Loucy (cell line): ENCODE measurements around the gene UPK1B.

Source experiments
- H2AFZ ChIP-seq: fragments of 200-600 bp; sonication (generic); 2 replicates; pipeline ENCODE4 v1.6.0; 2016; ENCODE audit warnings: antibody characterized with exemption, mild to moderate bottlenecking, low read length, moderate library complexity
- H3F3A ChIP-seq: fragments of 200-600 bp; 2 replicates; pipeline ENCODE4 v1.6.0; 2016; ENCODE audit warnings: antibody characterized with exemption, low read depth, mild to moderate bottlenecking
- H3K27me3 ChIP-seq: fragments of 200-600 bp; sonication (generic); 2 replicates; pipeline ENCODE4 v1.6.1; 2014; ENCODE audit warnings: low read length, mild to moderate bottlenecking; ENCODE audit not compliant: insufficient read depth, poor library complexity, severe bottlenecking
- H3K36me3 ChIP-seq: fragments of 200-600 bp; sonication (generic); 2 replicates; pipeline ENCODE4 v1.6.1; 2016; ENCODE audit warnings: low read length; ENCODE audit not compliant: insufficient read depth
- H3K4me1 ChIP-seq: fragments of 200-600 bp; sonication (generic); 2 replicates; pipeline ENCODE4 v1.5.1; 2014; ENCODE audit warnings: low read length, mild to moderate bottlenecking; ENCODE audit not compliant: insufficient read depth, poor library complexity, severe bottlenecking
- H3K4me2 ChIP-seq: fragments of 200-600 bp; sonication (generic); 2 replicates; pipeline ENCODE4 v1.6.0; 2014; ENCODE audit warnings: antibody characterized with exemption, low read length, low read depth, mild to moderate bottlenecking; ENCODE audit not compliant: poor library complexity, severe bottlenecking
- H3K4me3 ChIP-seq: fragments of 200-600 bp; sonication (generic); 2 replicates; pipeline ENCODE4 v1.5.1; 2014; ENCODE audit warnings: low read length, mild to moderate bottlenecking, mixed read lengths; ENCODE audit not compliant: poor library complexity, severe bottlenecking
- H3K79me2 ChIP-seq: fragments of 200-600 bp; sonication (generic); 2 replicates; pipeline ENCODE4 v1.6.1; 2014; ENCODE audit warnings: low read length; ENCODE audit not compliant: insufficient read depth
- H3K9ac ChIP-seq: fragments of 200-600 bp; sonication (generic); 2 replicates; pipeline ENCODE4 v1.6.0; 2014; ENCODE audit warnings: mild to moderate bottlenecking, low read depth, low read length, moderate library complexity; ENCODE audit not compliant: poor library complexity, severe bottlenecking
- H3K9me2 ChIP-seq: fragments of 200-600 bp; sonication (generic); replicated peaks from 2 replicates; pipeline ENCODE4 v1.6.1; 2016; ENCODE audit warnings: low read depth, low read length, mixed read lengths
- H3K9me3 ChIP-seq: fragments of 200-600 bp; sonication (generic); 2 replicates; pipeline ENCODE4 v1.6.1; 2014; ENCODE audit warnings: mild to moderate bottlenecking, antibody characterized with exemption, low read length, low read depth; ENCODE audit not compliant: insufficient read depth
- H4K20me1 ChIP-seq: fragments of 200-600 bp; sonication (generic); 2 replicates; pipeline ENCODE4 v1.6.0; 2014; ENCODE audit warnings: antibody characterized with exemption, low read length, mild to moderate bottlenecking; ENCODE audit not compliant: insufficient read depth, poor library complexity, severe bottlenecking
- EZH2phosphoT487 ChIP-seq: fragments of 200-600 bp; IDR thresholded peaks from 2 replicates; pipeline ENCODE4 v1.6.1; 2018; ENCODE audit warnings: antibody characterized with exemption, mild to moderate bottlenecking, moderate library complexity, borderline replicate concordance
- TF ChIP-seq, protein P1 (sequence below): fragments of 200-600 bp; sonication (generic); conservative IDR thresholded peaks from 2 replicates; pipeline ENCODE4 v1.5.1; 2014; ENCODE audit warnings: mild to moderate bottlenecking, antibody characterized with exemption, low read length

The UPK1B gene

DNA sequence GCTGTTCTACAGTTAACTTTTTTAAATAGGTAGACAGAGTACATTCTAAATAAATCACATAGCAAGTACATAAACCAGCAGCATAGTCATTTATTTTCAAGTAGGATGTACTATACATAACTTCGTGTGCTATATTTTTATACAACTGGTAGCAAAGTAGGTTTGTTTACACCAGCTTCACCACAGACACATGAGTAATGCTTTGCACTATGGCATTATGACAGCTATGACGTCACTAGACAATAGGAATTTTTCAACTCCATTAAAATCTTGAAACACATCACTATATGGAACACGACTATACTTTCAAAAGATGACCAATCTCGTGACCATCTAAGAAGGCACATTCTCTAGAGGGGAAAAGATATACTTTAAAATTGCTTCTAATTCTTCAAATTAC is 23.9 kb upstream of the UPK1B start:
- H3F3A ChIP-seq, result no peaks in the 10 kb centered on the region
- H3K9me3 ChIP-seq, result no peaks in the 10 kb centered on the region; the same call in 1 of the 2 replicates
- no peaks in the 10 kb centered on the region for H3K9me2 ChIP-seq
- no peaks in the 10 kb centered on the region for H3K79me2 ChIP-seq
- no peaks in the 10 kb centered on the region for H3K4me1 ChIP-seq
- no peak overlapping the region for H2AFZ ChIP-seq
- H3K4me3 ChIP-seq, result no peak overlapping the region
- H3K27me3 ChIP-seq, result no peaks in the 10 kb centered on the region
- no peak overlapping the region for H3K4me2 ChIP-seq
- no peak for TF ChIP-seq EZH2phosphoT487
- TF ChIP-seq, protein P1, sequence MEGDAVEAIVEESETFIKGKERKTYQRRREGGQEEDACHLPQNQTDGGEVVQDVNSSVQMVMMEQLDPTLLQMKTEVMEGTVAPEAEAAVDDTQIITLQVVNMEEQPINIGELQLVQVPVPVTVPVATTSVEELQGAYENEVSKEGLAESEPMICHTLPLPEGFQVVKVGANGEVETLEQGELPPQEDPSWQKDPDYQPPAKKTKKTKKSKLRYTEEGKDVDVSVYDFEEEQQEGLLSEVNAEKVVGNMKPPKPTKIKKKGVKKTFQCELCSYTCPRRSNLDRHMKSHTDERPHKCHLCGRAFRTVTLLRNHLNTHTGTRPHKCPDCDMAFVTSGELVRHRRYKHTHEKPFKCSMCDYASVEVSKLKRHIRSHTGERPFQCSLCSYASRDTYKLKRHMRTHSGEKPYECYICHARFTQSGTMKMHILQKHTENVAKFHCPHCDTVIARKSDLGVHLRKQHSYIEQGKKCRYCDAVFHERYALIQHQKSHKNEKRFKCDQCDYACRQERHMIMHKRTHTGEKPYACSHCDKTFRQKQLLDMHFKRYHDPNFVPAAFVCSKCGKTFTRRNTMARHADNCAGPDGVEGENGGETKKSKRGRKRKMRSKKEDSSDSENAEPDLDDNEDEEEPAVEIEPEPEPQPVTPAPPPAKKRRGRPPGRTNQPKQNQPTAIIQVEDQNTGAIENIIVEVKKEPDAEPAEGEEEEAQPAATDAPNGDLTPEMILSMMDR, result no peak
- no peaks in the 10 kb centered on the region for H4K20me1 ChIP-seq
- no peak overlapping the region for H3K9ac ChIP-seq
- no peaks in the 10 kb centered on the region for H3K36me3 ChIP-seq

DNA sequence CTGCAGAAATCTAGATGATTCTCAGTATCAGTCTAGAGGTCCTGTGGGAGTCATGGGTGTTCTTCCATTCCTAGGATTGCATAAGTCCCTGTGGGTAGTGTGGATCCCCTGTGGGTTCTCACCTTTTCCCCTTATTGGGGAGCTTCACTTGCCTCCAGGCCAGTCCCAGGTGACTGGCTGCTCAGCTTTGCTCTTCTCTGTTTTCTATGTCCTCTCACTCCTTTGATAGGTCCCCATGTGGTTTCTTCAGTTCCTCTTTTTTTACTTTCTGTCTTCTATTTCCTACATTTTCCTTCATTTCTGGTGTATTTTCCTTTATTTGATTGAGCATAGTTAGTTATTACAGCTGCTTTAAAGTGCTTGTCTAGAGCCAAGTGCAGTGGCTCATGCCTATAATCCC is 16.5 kb upstream of the UPK1B start:
- H3K9ac ChIP-seq, result no peak overlapping the region
- TF ChIP-seq EZH2phosphoT487, result no peak
- TF ChIP-seq, protein P1, result no peak
- H3K9me2 ChIP-seq, result no peaks in the 10 kb centered on the region
- H4K20me1 ChIP-seq, result no peaks in the 10 kb centered on the region
- no peak overlapping the region for H2AFZ ChIP-seq
- H3K4me3 ChIP-seq, result no peak overlapping the region
- no peaks in the 10 kb centered on the region for H3F3A ChIP-seq
- H3K79me2 ChIP-seq, result no peaks in the 10 kb centered on the region
- H3K9me3 ChIP-seq, result no peaks in the 10 kb centered on the region; the same call in 1 of the 2 replicates
- H3K36me3 ChIP-seq, result no peaks in the 10 kb centered on the region
- H3K4me1 ChIP-seq, result no peaks in the 10 kb centered on the region
- H3K4me2 ChIP-seq, result no peak overlapping the region
- no peaks in the 10 kb centered on the region for H3K27me3 ChIP-seq

DNA sequence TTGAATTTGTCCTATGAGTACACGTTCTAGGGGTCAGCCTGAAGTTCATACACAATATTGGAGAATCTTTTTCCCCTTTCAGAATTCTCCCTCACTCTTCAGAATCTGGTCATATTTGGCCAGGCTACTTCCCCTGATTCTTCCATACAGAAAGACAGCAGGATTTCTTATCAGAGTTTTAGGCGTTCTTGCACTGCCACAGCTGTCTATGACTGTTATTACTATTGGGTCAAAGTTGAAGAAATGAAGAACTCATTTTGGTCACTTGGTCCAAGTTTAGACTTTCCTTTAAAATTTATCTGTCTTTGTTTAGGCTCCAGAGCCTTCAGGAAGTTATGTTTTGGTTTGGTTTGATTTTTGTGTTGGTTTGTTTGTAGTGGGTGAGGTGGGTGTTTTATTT is 15.4 kb upstream of the UPK1B start:
- H3K79me2 ChIP-seq, result no peaks in the 10 kb centered on the region
- H3K4me1 ChIP-seq, result no peaks in the 10 kb centered on the region
- no peaks in the 10 kb centered on the region; the same call in 1 of the 2 replicates for H3K9me3 ChIP-seq
- H3K9me2 ChIP-seq, result no peaks in the 10 kb centered on the region
- no peak overlapping the region for H3K4me2 ChIP-seq
- no peak overlapping the region for H3K4me3 ChIP-seq
- no peaks in the 10 kb centered on the region for H3F3A ChIP-seq
- no peaks in the 10 kb centered on the region for H3K27me3 ChIP-seq
- H3K36me3 ChIP-seq, result no peaks in the 10 kb centered on the region
- no peak overlapping the region for H2AFZ ChIP-seq
- TF ChIP-seq, protein P1, result no peak
- no peak for TF ChIP-seq EZH2phosphoT487
- no peak overlapping the region for H3K9ac ChIP-seq
- H4K20me1 ChIP-seq, result no peaks in the 10 kb centered on the region
